Measurements from ENCODE around the gene JAZF1. TPM values are rescaled to one million over a fixed set of nuclear protein-coding genes. Genes with fewer than 3 reads are reported as not detected.

The JAZF1 gene
- polyA plus RNA-seq, 4 donors, result 0.67 to 4.6 (median 3.5) TPM

DNA sequence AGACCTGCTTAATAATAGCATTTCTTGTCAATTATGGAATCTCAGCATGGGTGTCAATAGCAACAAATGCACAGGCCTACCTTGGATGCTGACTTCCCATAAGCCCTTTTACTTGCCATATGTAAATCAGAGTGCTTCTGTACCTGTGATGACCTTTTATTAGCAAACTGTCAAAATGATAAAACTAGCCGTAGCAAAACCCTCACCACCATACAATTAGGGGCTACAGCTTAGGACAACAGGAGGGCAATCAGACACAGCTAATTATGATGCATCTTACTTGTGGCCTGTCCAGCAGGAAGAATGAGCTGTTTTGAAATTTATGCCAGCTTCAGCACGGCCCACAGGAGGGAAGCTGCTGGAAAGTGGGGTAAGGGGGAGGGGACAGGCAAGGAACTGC, 239.1 kb downstream of the JAZF1 start:
- Histone ChIP-seq H3K9me3 (ENCODE audit: control insufficient read depth in 2 of 2, insufficient read depth in 1 of 2, low read depth in 1 of 2, low read length in 1 of 2) (peaks cover 0 to 8% of the 10 kb centered on the region in 2 donors), H3K4me1 (ENCODE audit: control insufficient read depth in 3 of 3, insufficient read depth in 2 of 3, low read depth in 1 of 3, low read length in 2 of 3) (no peaks in the 10 kb centered on the region), H3K4me3 (ENCODE audit: low read depth in 1 of 3, low read length in 3 of 3) (no peak overlapping the region), H3K27ac (ENCODE audit: low read depth in 1 of 3, low read length in 2 of 3) (no peak overlapping the region), H3K36me3 (ENCODE audit: control insufficient read depth in 3 of 3, insufficient read depth in 2 of 3, low read depth in 1 of 3, low read length in 3 of 3) (no peaks in the 10 kb centered on the region), H3K27me3 (ENCODE audit: control insufficient read depth in 3 of 3, insufficient read depth in 3 of 3, low read length in 3 of 3) (no peaks in the 10 kb centered on the region)
- no peak for DNase-seq
- 46 to 79% (median 77%) methylated on average over 2 of the region's 2 CpGs for WGBS, 3 donors
- FAIRE-seq, result no peak

DNA sequence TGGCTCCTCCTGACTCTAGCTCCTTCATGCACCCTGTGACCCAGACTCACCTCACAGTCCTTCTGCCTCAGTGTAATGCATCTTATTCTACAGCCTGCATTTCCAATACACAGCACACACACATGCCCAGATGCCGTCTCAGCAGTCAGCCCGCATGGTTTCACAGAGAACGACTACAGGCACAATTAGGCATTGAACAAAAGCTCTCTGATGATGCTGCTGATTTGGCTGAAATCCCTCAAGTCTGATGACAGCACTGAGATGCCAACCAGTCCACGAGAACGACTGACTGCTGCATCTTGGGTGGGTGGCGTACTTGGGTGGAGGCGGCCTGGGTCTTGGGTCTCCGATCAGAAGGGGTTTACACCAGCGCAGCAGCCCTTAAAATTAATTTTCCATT, 240.3 kb downstream of the JAZF1 start:
- Histone ChIP-seq H3K4me1 (ENCODE audit: control insufficient read depth in 3 of 3, insufficient read depth in 2 of 3, low read depth in 1 of 3, low read length in 2 of 3) (no peaks in the 10 kb centered on the region), H3K27ac (ENCODE audit: low read depth in 1 of 3, low read length in 2 of 3) (no peak overlapping the region), H3K4me3 (ENCODE audit: low read depth in 1 of 3, low read length in 3 of 3) (no peak overlapping the region), H3K36me3 (ENCODE audit: control insufficient read depth in 3 of 3, insufficient read depth in 2 of 3, low read depth in 1 of 3, low read length in 3 of 3) (no peaks in the 10 kb centered on the region), H3K9me3 (ENCODE audit: control insufficient read depth in 2 of 2, insufficient read depth in 1 of 2, low read depth in 1 of 2, low read length in 1 of 2) (peaks cover 0 to 8% of the 10 kb centered on the region in 2 donors), H3K27me3 (ENCODE audit: control insufficient read depth in 3 of 3, insufficient read depth in 3 of 3, low read length in 3 of 3) (no peaks in the 10 kb centered on the region)
- WGBS, 3 donors, result 85 to 89% (median 88%) methylated on average over 9 of the region's 9 CpGs
- no peak for FAIRE-seq
- DNase-seq, result no peak

DNA sequence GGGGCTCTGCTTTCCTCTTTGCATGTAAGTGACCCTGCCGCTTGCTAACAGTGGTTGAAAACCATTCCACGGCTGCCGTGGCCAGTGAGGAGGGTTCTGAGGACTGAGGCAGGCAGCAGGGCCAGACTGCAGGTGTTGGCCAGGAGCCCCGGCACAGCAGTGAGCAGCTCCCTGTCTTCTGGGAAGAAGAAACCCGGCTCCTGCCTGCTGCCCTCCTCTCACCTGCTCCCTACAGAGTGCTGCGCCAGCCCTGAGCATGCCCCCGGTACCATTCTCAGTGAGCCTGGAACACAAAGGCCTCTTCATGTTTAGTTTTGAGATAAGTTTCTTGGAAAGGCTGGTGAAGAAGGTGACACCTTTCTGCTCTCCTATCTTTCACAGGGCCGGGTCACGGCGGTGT, 240.7 kb downstream of the JAZF1 start:
- FAIRE-seq (no peak), DNase-seq (no peak)
- Histone ChIP-seq H3K4me1 (ENCODE audit: control insufficient read depth in 3 of 3, insufficient read depth in 2 of 3, low read depth in 1 of 3, low read length in 2 of 3) (no peaks in the 10 kb centered on the region), H3K27ac (ENCODE audit: low read depth in 1 of 3, low read length in 2 of 3) (no peak overlapping the region), H3K9me3 (ENCODE audit: control insufficient read depth in 2 of 2, insufficient read depth in 1 of 2, low read depth in 1 of 2, low read length in 1 of 2) (peaks cover 0 to 8% of the 10 kb centered on the region in 2 donors), H3K36me3 (ENCODE audit: control insufficient read depth in 3 of 3, insufficient read depth in 2 of 3, low read depth in 1 of 3, low read length in 3 of 3) (no peaks in the 10 kb centered on the region), H3K27me3 (ENCODE audit: control insufficient read depth in 3 of 3, insufficient read depth in 3 of 3, low read length in 3 of 3) (no peaks in the 10 kb centered on the region), H3K4me3 (ENCODE audit: low read depth in 1 of 3, low read length in 3 of 3) (no peak overlapping the region)
- 88 to 94% (median 94%) methylated on average over 10 of the region's 10 CpGs for WGBS, 3 donors

DNA sequence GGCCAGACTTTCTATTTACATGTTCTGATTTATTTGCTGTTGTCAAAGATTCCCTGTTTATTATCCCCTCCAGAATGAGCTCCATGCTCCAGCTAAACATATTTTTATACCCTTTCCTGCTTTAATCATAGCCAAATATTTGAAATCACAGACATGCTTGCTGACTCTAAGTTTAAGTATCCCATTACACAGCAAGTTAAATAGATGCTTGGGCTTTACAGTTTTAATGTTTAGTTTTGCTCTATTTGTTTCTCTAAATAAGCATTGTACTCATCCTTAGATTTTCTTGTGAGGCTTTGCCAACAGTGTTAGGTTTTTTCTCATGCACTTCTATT, 243.9 kb downstream of the JAZF1 start:
- no peaks in the 10 kb centered on the region for H3K36me3 ChIP-seq (ENCODE audit: control insufficient read depth in 3 of 3, insufficient read depth in 2 of 3, low read depth in 1 of 3, low read length in 3 of 3)
- no peaks in the 10 kb centered on the region for H3K27me3 ChIP-seq (ENCODE audit: control insufficient read depth in 3 of 3, insufficient read depth in 3 of 3, low read length in 3 of 3)
- no peak for FAIRE-seq
- H3K4me3 ChIP-seq (ENCODE audit: low read depth in 1 of 3, low read length in 3 of 3), result no peak overlapping the region
- H3K27ac ChIP-seq (ENCODE audit: low read depth in 1 of 3, low read length in 2 of 3), result no peak overlapping the region
- no peaks in the 10 kb centered on the region for H3K4me1 ChIP-seq (ENCODE audit: control insufficient read depth in 3 of 3, insufficient read depth in 2 of 3, low read depth in 1 of 3, low read length in 2 of 3)
- no peak for DNase-seq
- H3K9me3 ChIP-seq (ENCODE audit: control insufficient read depth in 2 of 2, insufficient read depth in 1 of 2, low read depth in 1 of 2, low read length in 1 of 2), result peaks cover 0 to 8% of the 10 kb centered on the region in 2 donors

DNA sequence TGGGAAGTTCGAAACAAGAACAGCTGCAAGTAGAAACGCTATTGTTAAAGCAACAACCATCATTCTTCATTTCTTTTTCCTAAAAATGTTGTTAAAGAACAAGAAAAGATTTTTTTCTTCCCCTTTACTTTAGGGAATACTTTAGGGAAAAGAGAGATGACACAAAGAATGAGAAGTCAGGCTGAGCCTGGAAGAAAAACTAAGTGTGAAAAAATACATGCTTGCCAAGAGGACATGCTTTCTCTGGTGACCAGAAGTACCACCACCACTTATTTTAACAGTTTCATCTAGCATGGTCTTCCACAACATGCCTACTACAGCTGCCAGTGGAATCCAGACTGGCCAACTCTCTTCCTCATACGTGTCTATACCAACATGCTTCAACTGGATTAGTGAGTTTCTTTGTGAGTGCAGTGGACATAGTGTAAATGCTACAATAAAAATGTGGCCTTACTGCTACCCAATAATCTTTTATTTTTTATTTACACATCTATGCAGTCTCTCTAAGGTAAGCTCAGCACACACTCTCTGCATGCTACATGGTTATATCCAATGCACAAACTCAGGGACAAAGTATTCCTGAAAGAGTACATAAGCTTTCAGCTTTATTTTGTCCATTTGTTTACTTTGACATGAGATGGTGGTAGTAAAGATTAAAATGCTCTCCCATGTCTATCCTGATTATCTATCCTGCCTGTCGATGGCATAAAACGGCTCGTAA, 244.4 kb downstream of the JAZF1 start:
- peaks cover 0 to 8% of the 10 kb centered on the region in 2 donors for H3K9me3 ChIP-seq (ENCODE audit: control insufficient read depth in 2 of 2, insufficient read depth in 1 of 2, low read depth in 1 of 2, low read length in 1 of 2)
- H3K4me1 ChIP-seq (ENCODE audit: control insufficient read depth in 3 of 3, insufficient read depth in 2 of 3, low read depth in 1 of 3, low read length in 2 of 3), result no peaks in the 10 kb centered on the region
- WGBS, 3 donors, result 66 to 73% (median 70%) methylated on average over 6 of the region's 6 CpGs
- H3K36me3 ChIP-seq (ENCODE audit: control insufficient read depth in 3 of 3, insufficient read depth in 2 of 3, low read depth in 1 of 3, low read length in 3 of 3), result no peaks in the 10 kb centered on the region
- DNase-seq (no peak), FAIRE-seq (no peak)
- no peaks in the 10 kb centered on the region for H3K27me3 ChIP-seq (ENCODE audit: control insufficient read depth in 3 of 3, insufficient read depth in 3 of 3, low read length in 3 of 3)
- no peak overlapping the region for H3K27ac ChIP-seq (ENCODE audit: low read depth in 1 of 3, low read length in 2 of 3)
- H3K4me3 ChIP-seq (ENCODE audit: low read depth in 1 of 3, low read length in 3 of 3), result no peak overlapping the region

DNA sequence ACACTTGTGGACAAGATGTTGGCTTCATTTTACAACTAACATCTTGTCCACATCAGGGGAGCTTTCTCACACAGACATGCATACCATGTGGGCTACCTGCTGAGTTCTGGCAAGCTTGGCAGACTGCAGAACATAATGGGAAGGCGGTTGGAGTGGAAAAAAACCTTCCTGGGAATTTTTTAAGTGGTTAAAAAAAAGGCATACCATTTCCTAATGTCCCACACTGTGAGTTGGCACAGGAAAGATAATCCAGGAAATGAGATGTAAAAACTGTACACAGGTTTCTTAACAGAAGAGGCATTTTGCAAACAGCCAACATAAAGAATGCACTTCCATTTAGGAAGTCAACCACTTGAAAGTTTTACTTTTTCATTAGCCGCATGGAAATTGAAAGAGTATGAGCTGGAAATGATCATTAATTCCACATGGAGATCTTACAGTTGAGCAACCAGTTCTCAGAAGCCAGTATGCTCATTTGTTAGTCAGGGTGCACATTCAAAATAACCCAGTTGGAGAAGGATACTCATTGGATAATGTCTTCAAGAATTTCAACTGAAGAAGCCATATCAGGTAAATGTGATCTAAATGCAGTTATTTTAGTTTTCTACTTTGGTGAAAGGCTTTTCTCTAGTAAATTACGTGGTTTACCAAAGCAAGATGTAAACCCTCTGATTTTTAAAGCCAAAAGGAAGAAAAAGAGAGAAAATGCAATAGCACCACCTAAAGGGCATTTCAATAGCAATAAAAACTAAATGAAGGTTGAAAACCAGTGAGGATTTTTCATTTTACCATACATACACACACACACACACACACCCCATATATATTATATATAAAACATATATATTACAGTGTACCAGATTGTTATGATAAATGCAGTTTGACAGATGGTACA, 246.7 kb downstream of the JAZF1 start:
- no peak overlapping the region for H3K4me3 ChIP-seq (ENCODE audit: low read depth in 1 of 3, low read length in 3 of 3)
- no peak for FAIRE-seq
- 77 to 83% (median 81%) methylated on average over 3 of the region's 3 CpGs for WGBS, 3 donors
- no peaks in the 10 kb centered on the region for H3K9me3 ChIP-seq (ENCODE audit: control insufficient read depth in 2 of 2, insufficient read depth in 1 of 2, low read depth in 1 of 2, low read length in 1 of 2)
- no peaks in the 10 kb centered on the region for H3K27me3 ChIP-seq (ENCODE audit: control insufficient read depth in 3 of 3, insufficient read depth in 3 of 3, low read length in 3 of 3)
- DNase-seq, result no peak
- no peak overlapping the region for H3K27ac ChIP-seq (ENCODE audit: low read depth in 1 of 3, low read length in 2 of 3)
- no peaks in the 10 kb centered on the region for H3K4me1 ChIP-seq (ENCODE audit: control insufficient read depth in 3 of 3, insufficient read depth in 2 of 3, low read depth in 1 of 3, low read length in 2 of 3)
- no peaks in the 10 kb centered on the region for H3K36me3 ChIP-seq (ENCODE audit: control insufficient read depth in 3 of 3, insufficient read depth in 2 of 3, low read depth in 1 of 3, low read length in 3 of 3)

DNA sequence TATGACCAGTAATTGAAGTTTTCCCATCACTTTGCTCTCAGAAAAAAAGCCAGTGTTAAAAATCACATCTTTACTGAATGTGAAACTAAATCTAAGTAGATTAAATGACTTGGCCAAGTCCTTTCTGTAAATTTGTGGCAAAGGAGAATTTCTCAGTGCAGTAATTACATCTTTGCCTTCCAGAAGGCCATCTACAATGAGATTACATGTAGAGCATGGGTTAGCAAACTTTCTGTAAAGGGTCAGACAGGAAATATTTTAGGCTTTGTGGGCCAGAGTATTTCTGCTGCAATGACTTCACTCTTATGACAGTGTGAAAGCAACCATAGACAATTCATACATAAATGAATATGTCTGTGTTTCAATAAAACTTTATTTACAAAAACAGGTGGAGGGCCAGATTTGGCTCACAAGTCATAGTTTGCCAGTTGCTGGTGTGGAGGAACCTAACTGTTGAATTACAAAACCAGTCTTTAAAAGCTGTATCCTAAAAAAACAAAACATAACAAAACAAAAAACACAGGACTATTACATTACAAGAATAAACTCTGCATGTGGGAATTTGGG, 249.6 kb downstream of the JAZF1 start:
- Histone ChIP-seq H3K4me3 (ENCODE audit: low read depth in 1 of 3, low read length in 3 of 3) (no peak overlapping the region), H3K36me3 (ENCODE audit: control insufficient read depth in 3 of 3, insufficient read depth in 2 of 3, low read depth in 1 of 3, low read length in 3 of 3) (no peaks in the 10 kb centered on the region), H3K9me3 (ENCODE audit: control insufficient read depth in 2 of 2, insufficient read depth in 1 of 2, low read depth in 1 of 2, low read length in 1 of 2) (no peaks in the 10 kb centered on the region), H3K27me3 (ENCODE audit: control insufficient read depth in 3 of 3, insufficient read depth in 3 of 3, low read length in 3 of 3) (no peaks in the 10 kb centered on the region), H3K27ac (ENCODE audit: low read depth in 1 of 3, low read length in 2 of 3) (no peak overlapping the region), H3K4me1 (ENCODE audit: control insufficient read depth in 3 of 3, insufficient read depth in 2 of 3, low read depth in 1 of 3, low read length in 2 of 3) (no peaks in the 10 kb centered on the region)
- no peak for DNase-seq
- no peak for FAIRE-seq

DNA sequence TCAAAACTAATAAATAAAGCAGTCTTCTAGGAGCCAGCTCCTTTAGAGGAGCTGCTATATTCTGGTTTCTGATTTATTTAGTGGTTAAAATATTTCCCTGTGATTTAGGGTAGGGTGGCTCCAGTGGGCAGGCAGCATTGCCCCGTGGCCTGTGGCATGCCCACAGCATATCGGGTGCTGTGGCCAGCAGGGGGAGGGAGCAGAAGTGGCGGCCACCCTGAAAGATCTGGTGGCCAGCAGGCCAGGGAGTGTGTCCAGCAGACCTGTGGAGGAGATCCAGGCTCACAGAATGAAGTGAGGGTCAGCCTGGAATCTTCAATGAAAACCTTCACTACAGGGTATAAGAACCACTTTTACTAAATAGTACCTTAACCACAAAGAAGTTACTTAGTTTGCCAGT, 251.5 kb downstream of the JAZF1 start:
- FAIRE-seq, result no peak
- 84 to 89% (median 87%) methylated on average over 3 of the region's 3 CpGs for WGBS, 3 donors

More for the DNA sequence above, 251.5 kb downstream of the JAZF1 start:
- H3K4me1 ChIP-seq (ENCODE audit: control insufficient read depth in 3 of 3, insufficient read depth in 2 of 3, low read depth in 1 of 3, low read length in 2 of 3), result no peaks in the 10 kb centered on the region
- H3K9me3 ChIP-seq (ENCODE audit: control insufficient read depth in 2 of 2, insufficient read depth in 1 of 2, low read depth in 1 of 2, low read length in 1 of 2), result no peaks in the 10 kb centered on the region
- no peak overlapping the region for H3K4me3 ChIP-seq (ENCODE audit: low read depth in 1 of 3, low read length in 3 of 3)
- H3K36me3 ChIP-seq (ENCODE audit: control insufficient read depth in 3 of 3, insufficient read depth in 2 of 3, low read depth in 1 of 3, low read length in 3 of 3), result no peaks in the 10 kb centered on the region
- H3K27ac ChIP-seq (ENCODE audit: low read depth in 1 of 3, low read length in 2 of 3), result no peak overlapping the region
- DNase-seq, result no peak
- no peaks in the 10 kb centered on the region for H3K27me3 ChIP-seq (ENCODE audit: control insufficient read depth in 3 of 3, insufficient read depth in 3 of 3, low read length in 3 of 3)
